GM12891 (cell line): ENCODE data around the gene CSGALNACT2.
A peak's percentile ranks its signal among the peaks of the same experiment; 100 is the strongest.

Source experiments
- DNase-seq: peaks from one replicate; pipeline ENCODE4 v3.0.0; 2011; ENCODE audit warnings: low spot score; ENCODE audit not compliant: insufficient read length
- FAIRE-seq: peaks from 2 replicates; lab custom pipeline; 2011; peaks lifted over from hg19 to GRCh38; lab: Jason Lieb, UNC
- PAX5 ChIP-seq: IDR thresholded peaks from 2 replicates; pipeline ENCODE4 v1.6.1; 2011; ENCODE audit warnings: low read length, moderate library complexity, mild to moderate bottlenecking; ENCODE audit not compliant: insufficient read depth, severe bottlenecking
- POLR2A ChIP-seq: IDR thresholded peaks from 2 replicates; pipeline ENCODE4 v1.6.1; 2011; ENCODE audit warnings: low read depth, low read length, control low read depth
- POLR2AphosphoS5 ChIP-seq: IDR thresholded peaks from 2 replicates; pipeline ENCODE4 v1.6.1; 2011; ENCODE audit warnings: low read depth, low read length, control low read depth
- POU2F2 ChIP-seq: IDR thresholded peaks from 2 replicates; pipeline ENCODE4 v1.6.1; 2011; ENCODE audit warnings: low read depth, mild to moderate bottlenecking, control low read depth, low read length, moderate library complexity
- SPI1 ChIP-seq: IDR thresholded peaks from 2 replicates; pipeline ENCODE4 v1.6.1; 2011; ENCODE audit warnings: low read depth, low read length, control low read depth
- TAF1 ChIP-seq: IDR thresholded peaks from 2 replicates; pipeline ENCODE4 v1.6.1; 2011; ENCODE audit warnings: low read depth, low read length, control low read depth

The CSGALNACT2 gene

GRCh38 chr10:43128958-43129706, 9.1 kb upstream of the CSGALNACT2 start:
- DNase-seq (no peak), FAIRE-seq (peak; percentile 78)
- TF ChIP-seq SPI1 (0 out of 2 replicates have a peak, but pooled peaks have one; percentile 6), PAX5 (no peak)

DNA sequence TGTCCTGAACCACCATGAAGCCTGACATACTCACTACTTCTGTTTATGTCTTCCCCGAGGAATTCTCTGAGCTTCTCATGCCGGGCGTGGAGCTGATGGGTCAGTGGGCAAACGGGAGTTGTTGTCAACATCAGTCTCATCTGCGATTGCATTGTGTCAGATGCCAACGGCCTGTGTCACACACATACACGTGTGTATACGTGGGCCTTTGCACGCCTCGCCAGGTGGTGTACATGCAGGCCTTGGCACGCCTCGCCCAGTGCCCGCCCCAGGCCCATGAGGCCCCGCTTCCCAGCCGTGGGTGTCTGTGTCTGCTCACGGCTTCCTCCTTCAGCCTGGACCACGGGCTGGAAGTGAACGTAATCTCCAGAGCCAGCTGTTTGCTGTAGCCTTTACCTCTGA, 7.5 kb upstream of the CSGALNACT2 start:
- FAIRE-seq (no peak), DNase-seq (no peak)
- no peak for TF ChIP-seq TAF1
- TF ChIP-seq POU2F2, result no peak
- no peak for TF ChIP-seq POLR2A
- TF ChIP-seq PAX5, result no peak
- no peak for TF ChIP-seq POLR2AphosphoS5
- no peak for TF ChIP-seq SPI1

DNA sequence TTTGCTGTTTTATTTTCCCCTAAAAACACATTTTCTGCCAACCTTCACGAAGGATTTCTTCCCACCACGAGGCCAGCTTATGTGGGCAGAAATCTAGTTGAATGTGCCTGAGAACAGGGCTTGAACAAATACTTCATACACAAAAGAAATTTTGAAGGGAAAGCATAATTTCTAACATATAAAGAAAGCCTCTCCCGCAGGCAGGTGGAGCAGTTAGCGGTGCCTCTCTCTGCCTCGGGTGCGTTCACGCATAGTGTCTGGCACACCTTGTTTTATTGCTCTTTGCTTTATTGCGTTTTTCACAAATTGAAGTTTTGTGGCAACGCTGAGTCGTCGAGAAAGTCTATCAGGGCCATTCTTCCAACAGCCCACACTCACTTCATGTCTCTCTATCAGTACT, 7.0 kb upstream of the CSGALNACT2 start:
- TF ChIP-seq POLR2A (no peak), SPI1 (no peak), PAX5 (no peak), POU2F2 (no peak), POLR2AphosphoS5 (no peak), TAF1 (no peak)
- DNase-seq (no peak), FAIRE-seq (no peak)

- no peak for TF ChIP-seq SPI1
- TF ChIP-seq TAF1, result no peak
- no peak for TF ChIP-seq PAX5
- no peak for TF ChIP-seq POLR2AphosphoS5
- TF ChIP-seq POLR2A, result no peak
- DNase-seq (no peak), FAIRE-seq (no peak)
Observed at GRCh38 chr10:43131906-43132305, 6.3 kb upstream of the CSGALNACT2 start.

GRCh38 chr10:43132867-43133787, 5.1 kb upstream of the CSGALNACT2 start:
- FAIRE-seq, result no peak
- no peak for TF ChIP-seq PAX5
- no peak for TF ChIP-seq POLR2A
- TF ChIP-seq SPI1, result no peak
- no peak for TF ChIP-seq POLR2AphosphoS5
- no peak for TF ChIP-seq TAF1
- no peak for TF ChIP-seq POU2F2
- no peak for DNase-seq

GRCh38 chr10:43134126-43134905, 3.9 kb upstream of the CSGALNACT2 start:
- peak; percentile 26 for FAIRE-seq
- DNase-seq, result no peak
- TF ChIP-seq PAX5 (no peak), POU2F2 (no peak), SPI1 (no peak), POLR2A (no peak), TAF1 (no peak), POLR2AphosphoS5 (no peak)

- TF ChIP-seq POU2F2 (no peak), TAF1 (no peak), POLR2AphosphoS5 (no peak), SPI1 (no peak), POLR2A (no peak), PAX5 (no peak)
- FAIRE-seq (no peak), DNase-seq (no peak)
Observed at GRCh38 chr10:43135064-43135463, 3.2 kb upstream of the CSGALNACT2 start.

- no peak for TF ChIP-seq POLR2AphosphoS5
- no peak for TF ChIP-seq POLR2A
- TF ChIP-seq TAF1, result no peak
- no peak for TF ChIP-seq POU2F2
- no peak for TF ChIP-seq SPI1
- TF ChIP-seq PAX5, result no peak
- DNase-seq (no peak), FAIRE-seq (no peak)
Observed at GRCh38 chr10:43135656-43136055, 2.6 kb upstream of the CSGALNACT2 start.
